Duodenal mucosa (tissue), 2 donors: ENCODE data around the gene AMFR.

Experiments used
- H3K27ac ChIP-seq: one replicate; pipeline ENCODE4 v1.7.0; 2013; ENCODE audit warnings: low read depth, low read length
- H3K27me3 ChIP-seq, 2 donors: one replicate each; pipeline ENCODE4 v1.7.0; 2013; ENCODE audit warnings: low read length in 2 of 2, control low read depth in 1 of 2; ENCODE audit not compliant: insufficient read depth in 2 of 2, control insufficient read depth in 1 of 2
- H3K36me3 ChIP-seq, 2 donors: one replicate each; pipeline ENCODE4 v1.7.0; 2013; ENCODE audit warnings: low read length in 2 of 2, control low read depth in 1 of 2; ENCODE audit not compliant: insufficient read depth in 2 of 2, control insufficient read depth in 1 of 2
- H3K4me1 ChIP-seq, 2 donors: one replicate each; pipeline ENCODE4 v1.7.0; 2013; ENCODE audit warnings: low read length in 2 of 2, control low read depth in 1 of 2; ENCODE audit not compliant: insufficient read depth in 2 of 2, control insufficient read depth in 1 of 2
- H3K4me3 ChIP-seq, 2 donors: one replicate each; pipeline ENCODE4 v1.7.0; 2013; ENCODE audit warnings: low read length in 2 of 2, low read depth in 1 of 2
- H3K9ac ChIP-seq, 2 donors: one replicate each; pipeline ENCODE4 v1.7.0; 2013; ENCODE audit warnings: low read length in 2 of 2, low read depth in 1 of 2
- H3K9me3 ChIP-seq, 2 donors: one replicate each; pipeline ENCODE4 v1.7.0; 2013; ENCODE audit warnings: low read length in 2 of 2, control low read depth in 1 of 2; ENCODE audit not compliant: control insufficient read depth in 1 of 2

AMFR gene

GRCh38 chr16:56366945-56367344, 58.4 kb downstream of the AMFR start:
- H3K4me3 ChIP-seq = no peak overlapping the region
- no peaks in the 10 kb centered on the region for H3K4me1 ChIP-seq
- no peak overlapping the region for H3K9ac ChIP-seq
- no peaks in the 10 kb centered on the region for H3K27me3 ChIP-seq
- H3K36me3 ChIP-seq = peaks cover 40 to 74% of the 10 kb centered on the region in 2 donors
- no peaks in the 10 kb centered on the region for H3K9me3 ChIP-seq
- no peak overlapping the region for H3K27ac ChIP-seq

GRCh38 chr16:56365552-56365951, 59.8 kb downstream of the AMFR start:
- Histone ChIP-seq H3K9me3 (no peaks in the 10 kb centered on the region), H3K4me3 (no peak overlapping the region), H3K9ac (no peak overlapping the region), H3K27me3 (no peaks in the 10 kb centered on the region), H3K4me1 (no peaks in the 10 kb centered on the region), H3K36me3 (peaks cover 40 to 72% of the 10 kb centered on the region in 2 donors), H3K27ac (no peak overlapping the region)

- H3K27ac ChIP-seq = no peak overlapping the region
- peaks cover 40 to 72% of the 10 kb centered on the region in 2 donors for H3K36me3 ChIP-seq
- no peaks in the 10 kb centered on the region for H3K9me3 ChIP-seq
- H3K27me3 ChIP-seq = no peaks in the 10 kb centered on the region
- no peak overlapping the region for H3K4me3 ChIP-seq
- H3K9ac ChIP-seq = no peak overlapping the region
- H3K4me1 ChIP-seq = no peaks in the 10 kb centered on the region
Measured at GRCh38 chr16:56364865-56365264, 60.5 kb downstream of the AMFR start.

DNA sequence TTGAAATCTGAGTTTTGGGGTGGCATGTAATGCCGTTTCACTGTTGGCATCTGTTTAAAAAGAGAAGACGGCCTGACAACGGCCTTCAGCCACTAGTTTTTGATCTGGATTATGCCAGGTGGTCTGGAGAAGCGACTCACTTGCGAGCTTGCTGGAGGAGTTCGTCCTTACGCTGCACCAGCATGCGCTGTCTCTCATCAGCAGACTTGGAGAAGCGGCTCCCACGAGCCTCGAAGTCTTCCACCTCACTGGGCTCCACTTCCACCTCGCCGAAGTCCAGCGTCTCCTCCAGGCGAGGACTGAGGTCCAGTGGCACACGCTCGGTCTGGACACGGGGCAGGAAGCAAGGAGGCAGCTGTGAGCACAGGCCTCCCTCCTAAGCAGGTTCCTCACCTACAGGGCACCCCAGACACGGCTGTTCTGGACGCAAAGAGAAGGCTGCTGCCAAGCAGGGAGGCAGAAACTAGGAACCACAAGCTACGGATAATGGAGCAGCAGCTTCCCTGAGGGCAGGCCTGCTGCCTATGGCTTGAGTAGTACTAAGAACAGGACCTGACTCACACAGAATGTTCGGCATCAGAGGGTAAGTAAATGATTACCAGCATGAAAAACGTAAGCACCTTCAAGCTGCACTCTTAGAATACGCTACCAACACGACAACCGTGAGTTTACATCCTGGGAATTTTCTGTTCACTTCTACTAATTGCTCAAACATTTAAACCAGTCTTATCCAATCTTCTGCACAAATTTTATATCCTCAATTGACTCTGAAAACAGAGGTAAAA, 61.4 kb downstream of the AMFR start:
- Histone ChIP-seq H3K4me3 (no peak overlapping the region), H3K27me3 (no peaks in the 10 kb centered on the region), H3K9me3 (no peaks in the 10 kb centered on the region), H3K9ac (no peak overlapping the region), H3K36me3 (peaks cover 37 to 67% of the 10 kb centered on the region in 2 donors), H3K4me1 (no peaks in the 10 kb centered on the region), H3K27ac (no peak overlapping the region)

GRCh38 chr16:56363181-56363716, 62.1 kb downstream of the AMFR start:
- Histone ChIP-seq H3K36me3 (peaks cover 32 to 61% of the 10 kb centered on the region in 2 donors), H3K9ac (no peak overlapping the region), H3K27ac (no peak overlapping the region), H3K27me3 (no peaks in the 10 kb centered on the region), H3K4me3 (no peak overlapping the region), H3K4me1 (no peaks in the 10 kb centered on the region), H3K9me3 (no peaks in the 10 kb centered on the region)

- Histone ChIP-seq H3K4me3 (no peak overlapping the region), H3K27ac (no peak overlapping the region), H3K36me3 (peaks cover 27 to 56% of the 10 kb centered on the region in 2 donors), H3K4me1 (no peaks in the 10 kb centered on the region), H3K9me3 (no peaks in the 10 kb centered on the region), H3K27me3 (no peaks in the 10 kb centered on the region), H3K9ac (no peak overlapping the region)
Measured at GRCh38 chr16:56362706-56363105, 62.6 kb downstream of the AMFR start.

- peaks cover 22 to 51% of the 10 kb centered on the region in 2 donors for H3K36me3 ChIP-seq
- H3K4me3 ChIP-seq = no peak overlapping the region
- H3K9me3 ChIP-seq = no peaks in the 10 kb centered on the region
- H3K9ac ChIP-seq = no peak overlapping the region
- no peaks in the 10 kb centered on the region for H3K27me3 ChIP-seq
- H3K27ac ChIP-seq = no peak overlapping the region
- peaks cover 0 to 5% of the 10 kb centered on the region in 2 donors for H3K4me1 ChIP-seq
Measured at GRCh38 chr16:56362057-56362655, 63.2 kb downstream of the AMFR start.

- H3K9me3 ChIP-seq = no peaks in the 10 kb centered on the region
- peaks cover 22 to 37% of the 10 kb centered on the region in 2 donors for H3K36me3 ChIP-seq
- H3K4me1 ChIP-seq = peaks cover 5 to 11% of the 10 kb centered on the region in 2 donors
- H3K9ac ChIP-seq = no peak overlapping the region
- H3K27ac ChIP-seq = no peak overlapping the region
- H3K27me3 ChIP-seq = no peaks in the 10 kb centered on the region
- no peak overlapping the region for H3K4me3 ChIP-seq
Measured at GRCh38 chr16:56360117-56361008, 65.0 kb downstream of the AMFR start.

GRCh38 chr16:56357765-56358322, 67.5 kb downstream of the AMFR start:
- no peak overlapping the region for H3K9ac ChIP-seq
- H3K4me1 ChIP-seq = peaks cover 5 to 11% of the 10 kb centered on the region in 2 donors
- H3K36me3 ChIP-seq = peaks cover 7 to 13% of the 10 kb centered on the region in 2 donors
- H3K27me3 ChIP-seq = no peaks in the 10 kb centered on the region
- no peak overlapping the region for H3K27ac ChIP-seq
- no peak overlapping the region for H3K4me3 ChIP-seq
- no peaks in the 10 kb centered on the region for H3K9me3 ChIP-seq
